Right ventricle myocardium inferior (tissue), 1 donor: ENCODE results near the gene JADE3. TPM values are rescaled to one million over a fixed set of nuclear protein-coding genes. Genes with fewer than 3 reads are reported as not detected.
"Not testable (repeated sequence)": the region's sequence is repeated elsewhere in the genome, so short reads cannot be mapped to it uniquely, and the experiment has no call there.

Experiments used
- ATAC-seq: fragments of 200-7000 bp; cut with Tn5 transposase; one replicate; pipeline ENCODE4 v1.9.1; 2020; ENCODE audit warnings: mild to moderate bottlenecking, moderate library complexity
- DNase-seq: peaks from one replicate; pipeline ENCODE4 v3.0.0; 2021; ENCODE audit errors: missing footprints
- intact Hi-C: fragments of 100-400 bp; cut with DNase I; formaldehyde crosslinking; loops from one replicate; pipeline ENCODE4 v1.11.0; 2022
- total RNA-seq: library from RNA; stranded (reverse); fragmentation: NEBNext Ultra II Directional; extraction: Animal tissue kit (Norgen Biotek cat#: 25700); gene quantifications from one replicate; pipeline ENCODE4 v1.2.1, GENCODE V29; 2021
- donor health status: DM: no; HTN: yes; CAD: no; lungs with severe emphysema.

The JADE3 gene
- total RNA-seq, 1 donor from 2014 or later, result 9.0 TPM

DNA sequence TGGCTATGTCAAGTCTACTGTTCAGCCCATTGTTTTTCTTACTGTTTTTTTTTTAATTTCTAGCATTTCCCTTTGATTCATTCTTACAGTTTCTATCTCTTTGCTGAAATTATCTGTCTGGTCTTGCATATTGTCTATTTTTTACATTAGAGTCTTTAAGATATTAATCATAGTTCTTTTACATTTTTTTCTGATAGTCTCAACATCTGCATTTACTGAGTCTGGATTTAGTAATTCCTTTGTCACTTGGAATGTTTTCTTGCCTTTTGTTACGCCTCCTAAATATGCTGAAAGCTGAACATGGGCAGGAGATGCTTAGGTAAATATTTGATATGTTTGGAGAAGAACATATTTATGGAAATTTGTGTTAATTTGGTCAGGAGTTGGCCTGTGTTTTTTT lies 10.4 kb downstream of the JADE3 start:
- intact Hi-C loops, result no loop called here
- ATAC-seq, result no peak

DNA sequence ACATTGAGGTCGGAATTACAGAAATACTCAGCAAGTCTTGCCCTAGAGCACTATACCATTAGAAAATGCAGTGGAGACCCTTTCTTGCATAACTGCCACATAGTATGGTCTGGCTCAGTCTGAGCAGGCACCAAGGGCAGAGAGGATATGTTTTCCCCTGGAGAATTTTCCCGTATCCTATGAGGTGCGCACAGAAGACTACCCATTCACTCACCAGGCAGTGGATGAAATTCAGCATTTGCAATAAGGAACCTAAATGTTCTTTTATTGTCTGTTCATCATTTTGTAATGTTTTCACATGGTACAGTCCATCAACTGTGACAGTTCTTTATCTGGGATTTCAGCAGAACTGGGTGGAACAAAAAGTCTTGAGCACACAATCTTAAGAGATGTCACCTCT lies 15.5 kb downstream of the JADE3 start:
- DNase-seq (no peak), ATAC-seq (no peak)
- intact Hi-C loops, result no loop called here

More for the DNA sequence above, 10.4 kb downstream of the JADE3 start:
- no peak for DNase-seq

DNA sequence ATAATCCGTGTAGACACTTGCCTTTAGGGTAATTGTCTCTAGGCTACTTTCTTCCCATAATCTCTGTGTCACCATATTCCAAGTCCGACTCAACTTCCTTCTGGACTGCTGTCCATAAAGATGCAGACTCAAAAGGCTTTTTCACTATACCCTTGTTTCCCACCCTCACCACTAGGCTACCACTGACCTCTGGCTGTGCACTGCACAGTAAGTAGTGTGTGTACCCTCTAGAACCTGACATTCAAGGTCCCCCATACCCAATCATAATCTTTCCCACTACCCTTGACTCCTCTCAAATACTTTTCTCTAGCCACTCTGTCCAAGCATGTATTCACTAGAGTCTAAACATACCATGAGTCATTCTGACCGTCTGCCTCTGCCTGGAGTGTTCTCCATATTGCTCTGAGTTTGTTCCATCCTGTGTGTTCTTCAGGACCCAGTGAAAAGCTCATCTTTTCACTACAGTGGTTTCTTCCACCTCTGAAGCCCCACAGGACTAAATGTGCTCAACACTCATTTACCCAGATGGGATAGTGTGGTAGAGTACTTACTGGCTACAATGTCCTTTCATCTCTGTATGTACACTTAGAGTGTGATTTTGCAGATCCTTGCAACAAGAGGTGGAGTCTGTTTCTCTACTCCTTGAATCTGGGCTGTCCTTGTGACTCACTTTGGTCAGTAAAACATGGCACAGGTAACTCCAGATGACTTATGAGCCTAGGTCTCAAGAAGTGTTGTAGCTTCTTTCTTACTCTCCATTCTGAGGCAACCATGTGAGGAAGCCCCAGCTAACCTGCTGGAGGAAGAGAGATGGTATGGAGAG lies 17.4 kb downstream of the JADE3 start:
- no peak for ATAC-seq
- no peak for DNase-seq
- intact Hi-C loops, result no loop called here

DNA sequence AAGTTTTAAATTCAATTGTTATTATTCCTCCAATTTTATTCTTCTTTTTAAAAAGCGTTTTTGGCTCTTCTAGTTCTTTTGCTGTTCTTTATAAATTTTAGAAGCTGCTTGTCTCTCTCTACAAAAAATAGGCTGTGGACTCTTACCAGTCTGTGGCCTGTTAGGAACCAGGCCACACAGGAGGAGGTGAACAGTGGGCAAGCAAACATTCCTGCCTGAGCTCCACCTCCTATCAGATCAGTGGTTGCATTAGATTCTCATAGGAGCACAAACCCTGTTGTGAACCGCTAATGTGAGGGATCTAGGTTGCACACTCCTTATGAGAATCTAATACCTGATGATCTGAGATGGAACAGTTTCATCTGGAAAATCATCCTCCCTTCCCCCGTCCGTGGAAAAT lies 23.1 kb downstream of the JADE3 start:
- no peak for ATAC-seq
- intact Hi-C loops, result no loop called here
- DNase-seq, result no peak

DNA sequence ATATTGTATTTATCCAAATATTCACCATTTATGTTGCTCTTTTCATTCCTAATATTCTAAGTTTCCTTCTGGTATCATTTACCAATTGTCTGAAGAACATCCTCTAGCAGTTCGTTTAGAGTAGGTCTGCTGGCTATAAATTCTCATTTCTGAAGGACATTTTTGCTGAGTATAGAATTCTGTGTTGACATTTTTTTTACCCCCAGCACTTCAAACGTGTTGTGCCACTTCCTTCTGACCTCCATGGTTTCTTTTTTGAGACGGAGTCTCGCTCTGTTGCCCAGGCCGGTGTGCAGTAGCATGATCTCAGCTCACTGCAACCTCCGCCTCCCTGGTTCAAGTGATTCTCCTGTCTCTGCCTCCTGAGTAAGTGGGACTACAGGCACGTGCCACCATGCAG lies 26.4 kb downstream of the JADE3 start:
- ATAC-seq (no peak), DNase-seq (no peak)
- intact Hi-C loops, result no loop called here

DNA sequence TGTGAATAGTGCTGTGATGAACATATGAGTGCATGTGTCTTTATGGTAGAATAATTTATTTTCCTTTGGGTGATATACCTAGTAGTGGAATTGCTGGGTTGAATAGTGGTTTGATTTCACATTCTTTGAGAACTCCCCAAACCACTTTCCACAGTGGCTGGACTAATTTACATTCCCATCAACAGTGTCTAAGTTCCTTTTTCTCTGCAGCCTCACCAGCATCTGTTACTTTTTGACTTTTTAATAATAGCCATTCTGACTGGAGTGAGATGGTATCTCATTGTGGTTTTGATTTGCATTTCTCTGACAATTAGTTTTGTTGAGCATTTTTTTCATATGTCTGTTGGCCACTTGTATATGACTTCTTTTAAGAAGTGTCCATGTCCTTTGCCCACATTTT lies 29.1 kb downstream of the JADE3 start:
- intact Hi-C loops, result no loop called here
- ATAC-seq (no peak), DNase-seq (no peak)

DNA sequence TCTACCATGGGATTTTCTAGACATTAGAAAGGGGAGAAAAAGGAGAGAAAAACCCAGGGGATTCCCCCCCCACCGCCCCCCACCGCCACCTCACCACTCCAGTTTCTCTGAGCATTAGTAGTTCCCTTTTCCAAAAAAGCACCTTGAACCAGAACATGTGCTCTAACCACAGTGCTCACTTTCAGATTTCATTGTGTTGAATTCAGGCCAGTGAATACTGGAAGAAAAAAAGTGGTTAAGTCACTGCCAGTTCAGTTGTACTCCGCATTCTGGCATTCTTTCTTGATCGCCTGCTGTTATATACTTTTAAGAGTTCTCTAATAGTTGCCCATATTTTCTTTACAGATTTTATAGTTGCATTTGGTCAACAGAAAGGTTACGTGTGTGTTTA lies 40.9 kb downstream of the JADE3 start:
- DNase-seq, result no peak
- ATAC-seq, result no peak
- intact Hi-C loops, result no loop called here

DNA sequence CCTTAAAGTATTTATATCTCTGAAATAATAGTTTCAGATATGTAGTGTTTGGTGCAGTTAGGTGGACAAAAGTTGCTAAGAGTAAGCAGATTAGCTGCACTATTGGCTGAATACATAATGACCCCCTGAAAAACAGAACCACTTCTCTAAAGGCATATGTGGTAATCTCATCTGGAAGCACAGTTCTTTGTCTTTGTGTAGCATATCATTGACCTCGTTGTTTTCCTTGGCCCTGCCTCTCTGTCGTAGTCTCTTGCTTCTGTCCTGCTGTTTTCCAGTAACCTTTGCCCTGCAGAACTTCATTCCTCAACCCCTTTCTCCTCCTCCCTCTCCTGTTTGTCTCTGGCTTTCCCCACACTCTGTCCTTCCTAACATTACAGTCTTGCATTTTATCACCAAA lies 41.4 kb downstream of the JADE3 start:
- DNase-seq (no peak), ATAC-seq (peak; percentile 34)
- intact Hi-C loops, result no loop called here

DNA sequence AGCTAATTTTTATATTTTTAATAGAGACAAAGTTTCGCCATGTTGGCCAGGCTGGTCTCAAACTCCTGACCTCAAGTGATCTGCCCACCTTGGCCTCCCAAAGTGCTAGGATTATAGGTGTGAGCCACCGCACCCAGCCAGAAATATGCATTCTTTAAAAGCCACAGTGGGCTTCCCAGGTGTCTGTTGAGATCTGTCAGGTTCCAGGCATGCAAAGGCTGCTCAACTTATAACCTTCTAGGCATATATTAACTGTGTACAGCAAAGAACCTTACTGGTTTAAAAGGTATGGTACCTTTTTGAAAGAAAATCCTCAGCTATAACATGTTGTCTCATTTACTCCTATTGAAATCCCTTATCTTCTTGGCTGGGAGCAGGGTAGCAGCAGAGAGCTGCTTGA lies 42.5 kb downstream of the JADE3 start:
- intact Hi-C loops, result no loop called here
- DNase-seq (no peak), ATAC-seq (no peak)

DNA sequence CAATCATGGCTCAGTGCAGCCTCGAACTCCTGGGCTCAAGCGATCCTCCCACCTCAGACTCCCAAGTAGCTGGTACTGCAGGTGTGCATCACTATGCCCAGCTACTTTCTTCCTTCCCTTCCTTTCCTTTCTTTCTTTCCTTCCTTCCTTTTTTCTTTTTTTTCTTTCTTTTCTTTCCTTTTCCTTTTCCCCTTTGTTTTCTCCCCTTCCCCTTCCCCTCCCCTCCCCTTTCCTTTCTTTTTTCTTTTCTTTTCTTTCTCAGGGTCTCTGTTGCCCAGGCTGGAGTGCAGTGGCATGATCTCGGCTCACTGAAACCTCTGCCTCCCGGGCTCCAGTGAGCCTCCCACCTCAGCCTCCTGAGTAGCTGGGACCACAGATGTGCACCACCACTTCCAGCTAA lies 44.4 kb downstream of the JADE3 start:
- DNase-seq, intact Hi-C loops, ATAC-seq: not testable (repeated sequence)

DNA sequence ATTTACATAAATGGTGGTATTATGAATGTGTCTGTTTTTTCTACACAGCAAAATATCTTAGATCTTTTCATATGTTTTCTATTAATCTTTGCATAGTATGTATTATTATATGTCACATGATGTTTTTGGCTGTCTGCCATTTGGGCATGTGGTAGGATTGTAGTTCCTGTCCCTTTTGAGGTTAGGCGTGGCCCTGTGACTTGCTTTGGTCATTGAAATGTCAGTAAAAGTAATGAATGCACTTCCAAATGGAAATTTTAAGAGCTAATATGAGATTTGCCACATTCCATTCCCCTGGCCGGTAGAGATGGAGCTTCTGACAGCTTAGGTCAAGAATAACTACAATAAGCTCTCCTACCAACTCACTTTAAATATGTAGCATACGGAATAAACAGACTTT lies 45.1 kb downstream of the JADE3 start:
- no peak for ATAC-seq
- intact Hi-C loops, result no loop called here
- no peak for DNase-seq

DNA sequence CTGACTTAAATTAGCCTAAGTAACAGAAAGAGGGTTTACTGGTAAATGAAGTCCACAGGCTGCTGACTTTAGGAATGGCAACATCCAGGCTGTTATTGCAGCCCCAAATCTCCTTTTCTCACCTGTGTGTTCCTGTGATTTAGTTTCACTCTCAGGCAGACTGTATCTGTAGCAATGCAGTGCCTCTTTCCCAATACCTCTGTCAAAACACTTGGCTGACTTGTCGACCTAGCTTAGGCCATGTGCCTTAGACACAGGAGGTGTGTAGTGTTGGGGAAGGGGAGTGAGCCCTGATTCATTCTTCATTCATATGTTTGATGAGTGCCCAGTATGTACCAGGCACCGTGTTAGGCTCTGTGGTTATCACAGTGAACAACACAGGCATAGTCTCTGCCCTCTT lies 46.9 kb downstream of the JADE3 start:
- intact Hi-C loops, result no loop called here
- DNase-seq (no peak), ATAC-seq (no peak)

DNA sequence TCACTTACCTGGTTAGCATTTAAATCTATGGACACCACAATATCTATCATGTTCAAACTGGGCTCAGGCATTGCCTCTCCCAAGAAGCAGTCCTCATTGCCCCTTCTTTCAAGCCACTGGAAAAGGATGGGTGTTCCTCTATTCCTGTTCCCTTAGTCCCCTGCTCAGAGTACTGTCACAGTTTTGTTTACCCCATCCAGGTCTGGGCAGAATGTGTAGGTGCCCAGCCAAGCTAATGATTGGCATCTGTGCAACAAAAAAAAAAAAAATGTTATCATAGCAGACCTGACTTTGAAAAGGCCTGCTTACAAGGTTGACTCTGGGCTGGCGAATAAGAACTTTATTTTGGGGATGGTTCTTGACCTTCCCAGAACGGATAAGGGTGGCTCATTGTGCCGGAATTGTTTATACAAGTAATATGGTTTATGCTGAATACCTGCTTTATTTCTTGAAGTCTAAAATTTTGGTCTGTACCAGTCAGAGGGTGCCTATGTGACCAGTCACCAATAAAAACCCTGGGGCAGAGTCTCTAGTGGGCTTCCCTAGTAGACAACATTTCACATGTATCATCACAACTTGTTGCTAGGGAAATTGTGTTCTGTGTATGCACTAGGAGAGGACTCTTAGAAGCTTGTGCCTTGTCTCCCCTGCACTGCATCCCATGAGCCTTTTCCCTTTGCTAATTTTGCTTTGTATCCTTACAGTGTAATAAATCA lies 47.9 kb downstream of the JADE3 start:
- DNase-seq (no peak), ATAC-seq (no peak)
- intact Hi-C loops, result no loop called here

DNA sequence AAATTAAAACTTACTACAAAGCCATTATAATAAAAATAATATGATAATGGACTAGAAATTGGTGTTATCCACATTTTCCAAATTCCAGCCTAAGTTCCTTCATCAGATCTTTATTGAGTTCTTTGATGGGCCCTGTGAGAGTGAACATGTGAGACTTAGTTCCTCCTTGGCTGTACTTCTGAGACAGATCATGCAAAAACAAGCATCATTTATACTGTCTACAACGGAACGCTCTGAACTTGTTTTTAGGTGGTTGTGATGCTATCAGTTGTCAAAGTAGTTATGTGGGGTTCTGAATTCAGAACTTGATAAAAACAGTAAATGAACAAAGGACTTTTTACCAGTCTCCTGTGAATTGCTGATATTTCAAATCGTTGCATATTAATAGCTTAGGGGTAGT lies 48.9 kb downstream of the JADE3 start:
- intact Hi-C loops, result no loop called here
- DNase-seq (no peak), ATAC-seq (no peak)

DNA sequence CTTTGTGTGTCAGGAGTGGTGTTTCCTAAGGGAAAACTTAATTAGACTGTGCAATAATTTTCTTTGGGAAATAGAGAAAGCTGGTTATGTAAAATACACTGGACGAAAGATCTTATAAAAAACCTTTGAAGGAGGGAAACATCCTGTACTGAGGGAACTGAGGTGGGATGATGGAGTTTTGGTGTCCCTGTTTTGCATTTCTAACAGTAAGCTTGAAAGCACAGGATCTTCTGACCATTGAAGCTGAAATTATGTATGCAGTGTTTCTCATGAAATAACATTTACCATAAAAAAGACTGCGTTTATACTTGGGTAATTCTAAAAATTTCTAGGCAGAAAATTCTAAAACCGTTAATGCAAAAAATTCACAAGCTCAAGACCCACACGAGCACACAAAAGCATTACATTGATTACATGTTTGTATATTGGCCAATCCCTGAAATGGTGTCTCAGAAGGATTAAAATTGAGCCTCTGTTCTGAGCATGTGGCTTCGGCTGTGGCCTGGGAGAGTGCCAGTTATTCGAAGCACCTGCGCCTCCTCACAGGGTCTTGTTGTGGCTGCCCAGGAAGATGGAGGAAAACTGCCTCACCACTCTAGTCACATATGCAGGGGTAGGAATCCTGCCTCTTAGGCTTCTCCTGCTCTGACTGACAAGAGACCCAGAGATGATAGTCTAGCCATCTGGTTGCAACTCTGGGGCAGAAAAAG lies 49.5 kb downstream of the JADE3 start:
- intact Hi-C loops, result no loop called here
- ATAC-seq, result no peak
- no peak for DNase-seq

DNA sequence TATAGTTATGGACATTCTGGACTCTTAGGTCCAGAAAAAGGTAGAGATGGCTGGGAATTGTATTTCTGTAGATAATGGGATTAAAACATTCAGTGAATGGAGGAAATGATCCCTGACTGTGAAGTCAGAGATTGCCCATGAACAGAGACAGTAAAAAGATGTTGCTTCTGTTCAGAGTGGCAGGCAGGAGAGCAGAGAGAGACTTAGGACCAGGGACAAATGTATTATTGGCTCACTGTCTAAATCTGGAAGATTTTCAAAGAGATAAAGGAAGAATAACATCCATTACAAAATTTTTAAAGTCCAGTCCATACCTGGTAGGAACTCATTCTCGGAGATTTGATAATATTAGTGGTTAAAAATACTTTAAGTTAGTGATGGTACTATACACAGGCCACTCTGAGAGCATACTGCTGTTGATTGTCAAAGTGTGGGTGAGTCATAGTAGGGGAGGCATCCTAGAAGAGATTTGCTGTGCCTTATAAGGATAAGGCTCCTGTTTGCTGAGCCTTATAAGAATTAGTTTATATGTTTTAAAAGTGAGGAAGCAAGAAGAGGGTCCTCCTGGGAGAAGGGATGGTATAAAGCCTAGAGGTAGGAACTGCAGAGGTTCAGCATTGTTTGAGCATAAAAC lies 53.0 kb downstream of the JADE3 start:
- no peak for DNase-seq
- ATAC-seq, result no peak
- intact Hi-C loops, result no loop called here

DNA sequence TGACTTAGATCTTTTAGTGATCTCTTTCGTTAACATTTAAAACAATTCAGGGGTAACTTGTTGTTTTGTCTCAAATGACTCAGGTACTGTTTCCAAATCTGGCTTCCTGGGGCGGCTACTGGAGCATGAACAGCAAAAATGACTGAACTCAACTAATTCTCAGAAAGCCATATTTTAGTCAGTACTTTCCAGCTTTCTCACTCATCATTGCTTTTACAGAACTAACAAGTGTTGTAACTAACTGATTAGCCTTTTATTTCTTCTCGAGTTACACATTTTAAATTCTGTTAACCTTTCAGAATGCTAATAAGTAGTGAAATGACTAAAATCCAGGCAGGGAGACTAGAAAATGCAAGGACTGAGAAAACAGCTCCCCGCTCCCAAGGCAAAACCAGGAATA lies 55.3 kb downstream of the JADE3 start:
- no peak for ATAC-seq
- intact Hi-C loops, result no loop called here

DNA sequence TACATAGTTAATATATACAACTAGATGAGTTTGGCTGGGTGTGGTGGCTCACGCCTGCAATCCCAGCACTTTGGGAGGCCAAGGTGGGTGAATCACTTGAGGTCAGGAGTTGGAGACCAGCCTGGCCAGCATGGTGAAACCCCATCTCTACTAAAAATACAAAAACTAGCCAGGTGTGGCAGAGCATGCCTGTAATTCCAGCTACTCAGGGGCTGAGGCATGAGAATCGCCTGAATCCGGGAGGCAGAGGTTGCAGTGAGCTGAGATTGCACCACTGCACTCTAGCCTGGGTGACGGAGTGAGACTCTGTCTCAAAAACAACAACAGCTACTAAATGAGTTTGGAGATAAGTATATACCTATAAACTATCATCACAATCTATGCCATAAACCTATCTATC lies 64.8 kb downstream of the JADE3 start:
- ATAC-seq, DNase-seq, intact Hi-C loops: not testable (repeated sequence)

More for the DNA sequence above, 55.3 kb downstream of the JADE3 start:
- DNase-seq, result no peak
